ENCODE data around the gene CIP2A.

GRCh38 chr3:108500728-108501127 is 88.5 kb downstream of the CIP2A start:
- TF ChIP-seq CTCF (IDR thresholded peaks at IDR 0.05) = no peak
- TF ChIP-seq POLR2AphosphoS5 (IDR thresholded peaks at IDR 0.05) = no peak
